Measurements from ENCODE around the gene GOLGA6L9.
"Not testable (repeated sequence)": the region's sequence is repeated elsewhere in the genome, so short reads cannot be mapped to it uniquely, and the experiment has no call there.

GOLGA6L9 gene

GRCh38 chr15:82465629-82466028, 36.0 kb downstream of the GOLGA6L9 start:
- not testable (repeated sequence) for DNase-seq

GRCh38 chr15:82468205-82468604, 38.6 kb downstream of the GOLGA6L9 start:
- DNase-seq, result not testable (repeated sequence)

GRCh38 chr15:82469381-82469780, 39.8 kb downstream of the GOLGA6L9 start:
- DNase-seq, result not testable (repeated sequence)

GRCh38 chr15:82472269-82472982, 42.8 kb downstream of the GOLGA6L9 start:
- DNase-seq, result not testable (repeated sequence)

GRCh38 chr15:82474596-82475325, 45.1 kb downstream of the GOLGA6L9 start:
- not testable (repeated sequence) for DNase-seq

- not testable (repeated sequence) for DNase-seq
Observed at GRCh38 chr15:82475345-82475967, 45.8 kb downstream of the GOLGA6L9 start.

- DNase-seq, result not testable (repeated sequence)
Observed at GRCh38 chr15:82476697-82477342, 47.2 kb downstream of the GOLGA6L9 start.

GRCh38 chr15:82477343-82478057, 47.9 kb downstream of the GOLGA6L9 start:
- DNase-seq, result not testable (repeated sequence)

All from right kidney (tissue), 1 donor.